ENCODE results near the gene ALOX5.

GRCh38 chr10:45408421-45409319, 34.7 kb downstream of the ALOX5 start:
- TF ChIP-seq, protein P1, sequence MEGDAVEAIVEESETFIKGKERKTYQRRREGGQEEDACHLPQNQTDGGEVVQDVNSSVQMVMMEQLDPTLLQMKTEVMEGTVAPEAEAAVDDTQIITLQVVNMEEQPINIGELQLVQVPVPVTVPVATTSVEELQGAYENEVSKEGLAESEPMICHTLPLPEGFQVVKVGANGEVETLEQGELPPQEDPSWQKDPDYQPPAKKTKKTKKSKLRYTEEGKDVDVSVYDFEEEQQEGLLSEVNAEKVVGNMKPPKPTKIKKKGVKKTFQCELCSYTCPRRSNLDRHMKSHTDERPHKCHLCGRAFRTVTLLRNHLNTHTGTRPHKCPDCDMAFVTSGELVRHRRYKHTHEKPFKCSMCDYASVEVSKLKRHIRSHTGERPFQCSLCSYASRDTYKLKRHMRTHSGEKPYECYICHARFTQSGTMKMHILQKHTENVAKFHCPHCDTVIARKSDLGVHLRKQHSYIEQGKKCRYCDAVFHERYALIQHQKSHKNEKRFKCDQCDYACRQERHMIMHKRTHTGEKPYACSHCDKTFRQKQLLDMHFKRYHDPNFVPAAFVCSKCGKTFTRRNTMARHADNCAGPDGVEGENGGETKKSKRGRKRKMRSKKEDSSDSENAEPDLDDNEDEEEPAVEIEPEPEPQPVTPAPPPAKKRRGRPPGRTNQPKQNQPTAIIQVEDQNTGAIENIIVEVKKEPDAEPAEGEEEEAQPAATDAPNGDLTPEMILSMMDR (IDR thresholded peaks at IDR 0.05; ENCODE audit: insufficient read depth, low read length), result no peak
- TF ChIP-seq REST (IDR thresholded peaks at IDR 0.05; ENCODE audit: insufficient replicate concordance, low read depth), result no peak
- no peak for TF ChIP-seq POLR2AphosphoS5 (IDR thresholded peaks at IDR 0.05; ENCODE audit: low read depth)
